ENCODE measurements around the gene RNF138.
"Not testable (repeated sequence)": the region's sequence is repeated elsewhere in the genome, so short reads cannot be mapped to it uniquely, and the experiment has no call there.

The RNF138 gene, protein sequence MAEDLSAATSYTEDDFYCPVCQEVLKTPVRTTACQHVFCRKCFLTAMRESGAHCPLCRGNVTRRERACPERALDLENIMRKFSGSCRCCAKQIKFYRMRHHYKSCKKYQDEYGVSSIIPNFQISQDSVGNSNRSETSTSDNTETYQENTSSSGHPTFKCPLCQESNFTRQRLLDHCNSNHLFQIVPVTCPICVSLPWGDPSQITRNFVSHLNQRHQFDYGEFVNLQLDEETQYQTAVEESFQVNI

GRCh38 chr18:32091724-32092421 is at the start of gene RNF138:
RNF138 (plus strand) TSS chr18:32091874; CDS start chr18:32092777, 903 bp downstream.
- DNase-seq = peak; percentile 90

GRCh38 chr18:32042337-32042736 is 49.3 kb upstream of the RNF138 start:
- DNase-seq = no peak

- DNase-seq = peak; percentile 34
Observed at GRCh38 chr18:32048507-32049091, 43.1 kb upstream of the RNF138 start.

DNA sequence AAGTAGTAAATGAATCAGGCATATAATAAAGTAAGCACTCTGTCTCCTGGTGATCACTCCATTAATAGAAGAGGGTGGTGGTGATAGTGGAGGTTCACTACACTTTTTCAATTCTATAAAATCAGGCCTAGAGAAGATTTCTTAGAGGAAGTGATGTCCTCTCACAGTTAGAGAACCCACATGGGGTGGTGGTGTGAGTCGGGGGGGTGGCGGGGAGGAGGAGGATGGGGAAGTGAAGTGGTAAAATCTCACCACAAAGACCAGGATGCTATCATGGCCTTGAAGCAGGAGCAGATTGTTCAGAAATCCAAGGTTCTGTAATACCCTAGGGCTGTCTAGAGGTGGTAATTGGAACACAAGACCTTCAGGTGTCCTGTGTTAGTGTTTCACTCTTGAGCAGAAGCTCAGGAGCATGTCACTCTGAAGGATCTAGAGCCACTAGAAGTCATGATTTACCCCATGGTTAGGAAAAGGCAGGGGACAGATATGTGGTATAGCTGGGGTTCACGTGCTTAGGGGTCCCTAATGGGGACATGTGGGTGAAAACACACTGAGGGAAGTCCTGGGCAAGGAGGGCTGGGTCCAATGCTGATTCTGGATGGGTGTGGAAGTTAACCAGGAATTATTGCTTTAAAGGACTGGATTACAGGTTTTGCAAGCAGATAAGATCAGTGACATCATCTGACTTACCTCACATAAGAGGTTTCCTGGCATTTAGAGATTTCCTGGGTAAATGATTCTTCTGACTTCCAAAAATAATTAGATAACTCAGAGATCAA is 42.1 kb upstream of the RNF138 start:
- peak; percentile 63 for DNase-seq

DNA sequence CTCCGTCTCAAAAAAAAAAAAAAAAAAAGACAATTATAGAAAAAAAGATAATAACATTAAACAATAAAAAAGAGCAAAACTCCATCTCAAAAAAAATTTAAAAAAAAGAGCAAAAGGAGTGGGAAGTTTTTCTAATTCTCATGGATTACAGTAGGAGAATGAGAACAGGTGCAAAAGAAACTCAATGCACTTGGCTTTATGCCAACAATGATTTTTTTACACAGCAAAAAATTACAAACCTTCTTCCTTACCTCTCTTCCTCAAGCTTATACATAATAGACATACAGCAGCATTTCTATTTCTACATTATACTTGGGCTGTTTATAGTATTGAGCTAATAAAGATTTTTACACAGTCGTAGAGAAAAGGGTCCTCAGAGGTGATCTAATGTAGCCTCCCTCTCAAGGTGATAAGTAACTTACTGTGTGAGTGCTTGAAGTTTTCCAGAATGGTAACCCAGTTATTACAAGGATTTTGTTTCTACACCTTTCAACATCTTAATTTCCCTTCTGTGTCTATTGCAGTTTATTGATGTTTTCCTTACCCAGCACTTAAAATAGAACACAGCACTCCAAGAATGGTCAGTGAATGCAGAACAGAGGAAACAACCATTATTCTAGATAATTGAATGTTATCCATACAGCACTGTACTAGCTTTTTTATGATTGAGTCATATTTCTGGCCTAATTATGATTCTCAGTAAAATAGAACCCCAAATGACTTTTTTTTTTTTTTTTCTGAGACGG is 34.9 kb upstream of the RNF138 start:
- DNase-seq = no peak

GRCh38 chr18:32057624-32058165 is 34.0 kb upstream of the RNF138 start:
- no peak for DNase-seq

- no peak for DNase-seq
Observed at GRCh38 chr18:32060026-32060425, 31.6 kb upstream of the RNF138 start.

DNA sequence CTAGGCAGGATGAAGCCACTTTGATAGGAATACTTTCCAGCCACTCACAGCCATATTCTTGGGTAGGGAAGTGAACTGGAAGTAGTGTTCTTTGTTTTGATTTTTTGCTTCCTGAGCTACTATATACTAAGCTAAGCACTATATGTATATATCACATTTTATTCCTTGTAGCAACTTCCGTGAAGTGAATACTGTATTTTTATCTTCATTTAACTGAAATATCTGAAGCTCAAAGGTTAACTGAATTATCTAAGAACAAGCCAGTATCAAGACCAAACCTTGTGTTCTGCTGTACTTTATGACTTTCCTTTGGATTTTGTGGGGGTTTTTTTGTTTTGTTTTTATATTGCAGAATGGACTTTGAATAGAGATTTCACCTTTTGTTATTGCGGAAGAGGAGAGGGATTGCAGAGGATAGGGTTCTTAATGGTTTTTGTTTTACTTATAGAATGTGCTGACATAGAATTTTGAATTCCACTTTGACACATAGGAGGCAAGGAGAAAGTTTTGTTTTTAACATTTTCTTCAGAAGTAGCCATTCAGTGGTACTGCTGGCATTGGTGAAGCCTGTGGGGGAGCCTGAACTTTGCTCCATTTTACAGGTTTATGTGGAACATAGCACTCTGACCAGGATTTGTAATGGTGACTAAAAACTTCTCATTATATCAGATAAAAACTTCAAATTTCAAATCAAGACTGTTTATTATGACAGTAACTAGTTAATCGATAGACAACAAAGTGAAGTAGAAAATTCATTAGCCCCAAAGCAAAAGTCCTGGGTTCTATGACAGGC is 24.1 kb upstream of the RNF138 start:
- no peak for DNase-seq

- DNase-seq = peak; percentile 62
Observed at GRCh38 chr18:32072321-32072720, 19.4 kb upstream of the RNF138 start.

- DNase-seq = no peak
Observed at GRCh38 chr18:32074206-32074605, 17.5 kb upstream of the RNF138 start.

DNA sequence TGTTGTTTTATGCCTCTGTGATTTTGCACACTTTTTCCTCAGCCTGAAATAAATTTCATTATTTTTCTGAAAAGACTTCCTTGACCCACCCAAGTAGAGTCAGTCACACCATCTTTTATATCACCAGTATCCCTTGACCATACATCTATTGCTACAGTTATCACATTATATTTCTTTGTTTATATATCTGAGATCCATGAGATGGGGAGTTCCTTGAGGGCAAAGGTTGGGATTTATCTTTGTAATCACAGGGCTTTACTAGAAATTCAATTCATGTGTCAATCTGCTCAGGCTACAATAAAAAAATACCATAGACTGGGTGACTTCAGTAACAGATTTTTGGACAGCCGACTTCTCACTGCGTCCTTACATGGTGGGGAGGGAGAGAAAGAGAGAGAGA is 12.8 kb upstream of the RNF138 start:
- DNase-seq = no peak

GRCh38 chr18:32081881-32082280 is 9.8 kb upstream of the RNF138 start:
- no peak for DNase-seq

GRCh38 chr18:32083781-32084180 is 7.9 kb upstream of the RNF138 start:
- DNase-seq = no peak

DNA sequence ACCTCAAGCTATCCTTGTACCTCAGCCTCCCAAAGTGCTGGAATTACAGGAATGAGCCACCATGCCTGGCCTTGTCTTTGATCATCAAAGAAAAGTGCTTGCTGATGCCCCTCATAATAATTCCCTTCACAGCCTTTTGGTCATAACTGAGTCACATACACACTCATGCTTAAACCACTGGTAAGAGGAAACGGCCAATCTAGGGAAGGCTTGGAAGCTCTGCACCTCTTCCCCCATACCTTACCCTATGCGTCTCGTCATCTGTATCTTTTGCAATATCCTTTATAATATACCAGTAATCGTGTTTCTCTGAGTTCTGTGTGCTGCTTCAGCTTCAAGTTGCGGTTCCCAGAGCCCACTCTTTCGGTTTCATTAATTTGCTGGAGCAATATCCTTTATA is 4.8 kb upstream of the RNF138 start:
- no peak for DNase-seq

GRCh38 chr18:32090831-32091230 is 843 bp upstream of the RNF138 start:
- not testable (repeated sequence) for DNase-seq

- no peak for DNase-seq
Observed at GRCh38 chr18:32091325-32091723, 350 bp upstream of the RNF138 start.

DNA sequence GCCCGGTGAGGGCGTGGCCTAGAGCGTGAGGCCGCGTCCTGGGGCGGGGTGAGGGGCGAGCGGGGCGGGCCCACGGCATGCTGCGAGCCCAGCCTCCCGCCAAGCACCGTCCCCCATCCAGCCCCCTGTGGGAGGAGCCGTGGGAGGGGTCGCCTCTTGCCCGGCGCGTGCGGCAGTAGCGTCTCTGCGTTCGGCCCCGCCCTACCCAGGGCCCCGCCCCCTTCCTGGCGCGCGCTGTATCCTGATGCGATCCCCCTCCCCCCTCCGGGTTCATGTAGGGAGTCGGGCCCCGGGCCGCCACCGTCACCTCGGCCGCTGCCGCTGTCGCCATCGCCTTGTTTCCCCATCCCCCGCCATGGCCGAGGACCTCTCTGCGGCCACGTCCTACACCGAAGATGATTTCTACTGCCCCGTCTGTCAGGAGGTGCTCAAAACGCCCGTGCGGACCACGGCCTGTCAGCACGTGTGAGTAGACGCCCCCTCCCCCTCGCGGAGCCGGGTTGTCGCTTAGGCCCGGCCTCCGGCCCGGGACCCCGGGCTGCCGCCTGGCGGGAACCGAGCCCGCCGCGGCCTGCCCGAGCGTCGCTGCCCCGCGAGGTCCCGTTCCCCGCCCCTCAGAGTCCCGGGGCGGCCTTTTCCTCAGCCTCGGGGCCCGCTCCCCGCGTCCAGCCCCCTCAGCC is 888 bp downstream of the RNF138 start:
- peak; percentile 99 for DNase-seq

DNA sequence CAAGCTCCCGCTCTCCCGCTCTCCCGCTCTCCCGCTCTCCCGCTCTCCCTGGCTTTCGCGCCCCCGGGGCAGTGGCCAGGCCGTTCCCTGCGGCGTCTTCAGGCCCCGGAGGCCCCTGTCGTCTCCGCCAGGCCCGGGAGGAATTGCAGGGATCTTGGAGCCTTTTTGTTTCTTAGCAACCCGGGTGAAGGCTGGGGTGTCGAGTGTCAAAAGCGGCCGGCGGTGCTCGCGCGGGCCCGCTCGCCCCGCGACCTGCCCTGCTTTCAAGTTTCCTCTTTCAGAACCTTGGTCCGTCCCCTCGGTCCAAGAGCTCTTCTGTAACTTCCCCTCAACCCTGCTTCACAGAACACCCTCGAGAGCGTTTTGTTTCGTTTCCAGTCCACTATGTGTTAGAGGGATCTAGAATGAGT is 1.4 kb downstream of the RNF138 start:
- peak; percentile 58 for DNase-seq

DNA sequence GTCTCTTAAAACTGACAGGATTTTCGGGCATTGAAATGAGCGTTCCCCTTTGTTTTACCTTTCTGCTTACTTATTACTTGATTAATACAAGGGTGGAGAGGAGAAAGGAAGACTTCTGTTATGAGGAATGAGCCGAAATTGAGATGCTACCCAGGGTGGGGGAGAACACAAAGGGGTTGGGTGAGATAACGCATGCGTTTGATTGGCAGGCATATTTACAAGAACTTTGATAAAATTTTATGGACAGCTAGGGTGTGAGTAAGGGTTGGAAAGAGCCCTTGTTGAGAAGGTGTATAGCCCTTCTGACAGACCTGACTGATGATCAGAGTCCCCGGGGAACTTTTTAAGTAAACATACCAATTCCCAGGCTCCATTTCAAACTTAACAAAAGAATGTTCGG is 1.8 kb downstream of the RNF138 start:
- DNase-seq = no peak

DNA sequence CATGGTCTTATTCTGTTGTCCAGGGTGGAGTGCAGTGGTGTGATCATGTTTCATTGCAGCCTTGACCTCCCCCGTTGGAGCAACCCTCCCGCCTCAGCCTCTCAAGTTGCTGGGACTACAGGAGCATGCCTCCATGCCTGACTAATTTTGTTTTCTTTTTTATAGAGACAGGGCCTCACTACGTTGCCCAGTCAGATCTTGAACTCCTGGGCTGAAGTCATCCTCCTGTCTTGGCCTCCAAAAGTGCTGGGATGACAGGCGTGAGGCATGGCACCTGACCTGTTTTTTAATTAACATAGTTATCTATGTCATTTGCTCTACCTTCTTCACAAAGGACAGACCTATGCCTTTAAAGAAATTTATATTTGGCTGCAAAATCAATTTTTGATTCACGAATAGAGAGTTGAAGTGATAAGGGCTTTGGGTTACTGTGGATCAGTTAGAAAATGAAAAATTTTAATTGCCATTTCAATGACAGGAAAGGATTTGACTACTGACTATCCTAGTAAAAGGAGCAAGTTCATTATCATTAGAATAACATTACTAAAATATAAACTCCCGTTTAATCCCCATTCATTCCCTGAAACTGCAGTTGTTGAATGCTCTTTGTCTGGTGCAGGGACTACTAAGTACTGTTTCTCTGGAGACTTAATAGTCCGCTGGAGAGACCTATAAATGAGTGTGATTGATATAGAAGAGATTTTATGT is 3.7 kb downstream of the RNF138 start:
- DNase-seq = no peak

Measured in CD4-positive, alpha-beta T cell treated with Interleukin-21 for 1 hour (primary cell).